CD4-positive, alpha-beta T cell treated with Interleukin-2 at 100 ng/mL for 4 hours (primary cell): ENCODE results near the gene XYLT1.

Experiments
- DNase-seq: peaks from one replicate; pipeline ENCODE4 v3.0.0-alpha.2; 2020; ENCODE audit warnings: low spot score

The XYLT1 gene

DNA sequence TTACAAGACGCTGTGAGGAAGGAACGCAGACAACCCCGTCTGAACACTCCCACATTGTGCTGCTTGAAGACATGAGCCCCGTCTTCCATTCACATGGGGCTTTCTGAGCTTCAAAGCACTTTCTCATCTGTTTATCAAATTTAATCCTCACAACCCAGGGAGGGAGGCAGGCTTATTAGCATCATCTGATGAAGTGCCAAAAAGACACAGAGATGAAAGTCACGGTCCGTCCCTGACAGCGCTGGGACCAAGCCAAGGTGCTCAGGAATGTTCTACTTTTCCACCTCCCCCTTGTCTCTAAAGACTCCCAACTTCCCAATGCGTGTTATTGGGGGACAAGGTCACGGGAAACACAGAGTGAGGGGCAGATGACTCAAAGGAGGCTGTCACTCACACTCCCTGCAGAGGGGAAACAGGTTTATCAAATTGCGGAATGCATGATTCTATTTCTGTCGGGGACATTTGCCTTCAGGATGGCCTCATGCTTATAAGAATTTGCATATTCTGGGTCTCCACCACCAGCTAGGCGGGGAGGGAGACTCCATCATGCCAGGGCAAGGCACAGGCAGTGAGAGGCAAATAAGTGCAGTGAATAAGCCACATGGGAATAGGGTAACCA is 10.7 kb downstream of the XYLT1 start:
- no peak for DNase-seq

DNA sequence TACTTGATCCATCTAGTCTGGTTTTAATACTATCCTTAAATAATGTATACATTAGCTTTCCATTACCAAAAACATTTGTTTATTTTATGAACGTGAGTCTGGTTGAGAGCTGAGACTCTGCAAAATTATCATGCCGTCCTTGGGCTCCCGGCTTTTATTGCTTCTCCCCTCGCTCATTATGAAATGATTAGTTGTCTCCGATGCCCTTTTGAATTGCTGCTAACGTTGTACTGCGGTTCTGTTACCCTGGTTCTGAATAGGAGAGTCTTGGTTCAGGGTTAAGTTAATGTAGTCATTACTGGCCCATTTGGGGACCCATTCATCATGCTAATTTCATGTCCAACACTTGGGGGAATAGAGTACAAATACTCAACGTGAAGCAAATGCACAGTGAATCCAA is 12.8 kb downstream of the XYLT1 start:
- no peak for DNase-seq

DNA sequence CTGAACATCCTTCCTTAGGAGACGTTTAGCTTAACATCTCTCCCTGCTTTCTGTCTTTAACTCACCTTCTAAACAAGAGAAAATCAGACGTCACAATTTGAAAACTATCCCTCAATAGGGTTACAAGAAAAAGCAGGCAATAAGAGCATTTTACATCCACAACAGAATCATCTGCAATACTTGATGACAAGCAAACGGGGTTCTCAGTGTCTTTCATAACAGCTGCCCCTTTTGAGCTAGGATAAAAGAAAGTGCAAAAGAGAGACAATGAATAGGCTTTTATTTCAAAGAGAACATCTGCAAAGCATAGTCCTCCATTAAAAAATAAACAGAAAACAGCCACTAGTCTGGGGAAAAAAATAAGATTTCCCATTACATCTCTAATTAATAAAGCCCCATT is 13.2 kb downstream of the XYLT1 start:
- DNase-seq, result no peak

DNA sequence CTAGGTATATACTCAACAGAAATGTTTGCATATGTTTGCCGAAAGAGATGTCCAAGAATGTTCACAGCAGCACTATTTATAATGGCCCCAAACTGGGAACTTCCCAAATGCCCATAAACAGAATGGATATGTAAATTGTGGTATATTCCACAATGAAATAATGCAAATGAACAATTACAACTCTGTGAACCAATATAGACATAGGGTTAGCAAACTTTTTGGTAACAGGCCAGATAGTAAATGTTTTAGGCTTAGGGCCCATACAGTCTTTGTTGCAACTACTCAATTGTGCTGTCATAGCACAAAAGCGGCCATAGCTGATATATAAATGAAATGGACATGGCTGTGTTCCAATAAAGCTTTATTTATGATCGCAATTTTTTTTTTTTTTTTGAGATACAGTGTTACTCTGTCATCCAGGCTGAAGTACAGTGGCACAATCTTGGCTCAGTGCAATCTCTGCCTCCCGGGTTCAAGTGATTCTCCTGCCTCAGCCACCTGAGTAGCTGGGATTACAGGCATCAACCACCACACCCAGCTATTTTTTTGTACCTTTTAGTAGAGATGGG is 16.5 kb downstream of the XYLT1 start:
- no peak for DNase-seq

DNA sequence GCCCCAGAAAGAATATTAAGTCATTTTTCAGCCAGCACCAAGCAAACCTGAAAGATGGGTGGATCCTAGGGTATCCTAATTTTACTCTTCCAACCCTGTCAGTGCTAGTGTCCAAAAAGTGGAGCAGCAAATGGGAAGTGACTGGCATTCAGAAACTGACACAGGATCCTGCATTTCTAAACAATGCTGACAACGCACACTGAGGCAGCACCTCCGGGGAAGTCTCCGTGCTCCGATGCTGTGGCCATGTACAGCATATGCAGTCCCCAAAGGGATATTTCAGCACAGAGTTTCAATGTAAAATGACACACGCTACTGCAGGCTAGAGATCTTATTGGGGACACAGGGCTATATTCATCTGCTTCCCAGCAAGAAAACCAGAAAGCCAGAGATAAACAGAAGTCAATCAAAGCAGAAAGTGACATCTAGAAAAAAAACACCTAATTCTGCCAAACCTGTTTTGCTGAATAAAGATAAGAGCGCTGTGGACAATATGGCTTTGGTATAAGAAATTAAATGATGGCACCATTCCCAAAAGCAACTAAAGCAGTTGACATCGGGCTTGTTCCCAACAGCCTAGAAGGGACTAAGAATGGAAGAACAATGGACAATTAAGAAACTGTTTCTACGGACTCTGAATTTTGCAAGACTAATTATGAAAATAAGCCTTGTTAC is 17.3 kb downstream of the XYLT1 start:
- no peak for DNase-seq

DNA sequence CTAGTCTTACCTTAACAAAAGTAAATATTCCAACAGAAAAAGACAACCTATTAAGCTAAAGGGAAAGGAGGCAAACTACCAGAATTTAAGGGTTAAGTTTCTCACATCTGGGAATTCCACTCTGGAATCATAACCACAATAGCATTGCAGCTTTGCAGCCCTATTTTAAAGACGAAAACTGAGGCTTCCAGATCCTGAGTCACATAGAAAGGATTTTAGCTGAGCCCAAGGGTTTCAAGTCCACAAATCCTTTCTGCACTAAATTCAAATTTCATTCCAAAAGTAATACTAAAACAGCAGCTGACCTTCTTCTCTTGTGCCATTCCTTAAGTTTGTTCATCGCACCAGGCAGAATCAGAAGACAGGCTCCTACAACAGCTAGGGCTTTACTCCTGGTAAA is 17.8 kb downstream of the XYLT1 start:
- DNase-seq, result no peak

DNA sequence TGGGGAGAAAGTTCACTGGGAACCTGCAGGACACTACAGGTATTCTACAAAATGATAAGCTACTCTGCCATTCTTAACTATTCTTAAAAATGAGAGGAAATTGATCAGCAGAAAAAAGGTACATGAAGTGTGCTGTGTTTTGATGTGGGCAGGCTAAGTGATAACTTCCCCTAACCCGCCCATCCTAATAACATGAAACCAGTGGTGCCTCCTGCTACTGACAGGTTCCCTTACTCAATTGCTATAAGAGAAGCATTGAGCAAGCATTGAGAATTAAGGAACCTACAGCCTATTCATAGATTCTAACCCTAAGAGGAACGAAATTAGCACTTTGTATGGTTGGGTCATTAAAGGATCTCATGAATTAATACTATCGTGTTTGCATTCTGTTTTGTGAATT is 18.9 kb downstream of the XYLT1 start:
- DNase-seq, result peak; percentile 45

DNA sequence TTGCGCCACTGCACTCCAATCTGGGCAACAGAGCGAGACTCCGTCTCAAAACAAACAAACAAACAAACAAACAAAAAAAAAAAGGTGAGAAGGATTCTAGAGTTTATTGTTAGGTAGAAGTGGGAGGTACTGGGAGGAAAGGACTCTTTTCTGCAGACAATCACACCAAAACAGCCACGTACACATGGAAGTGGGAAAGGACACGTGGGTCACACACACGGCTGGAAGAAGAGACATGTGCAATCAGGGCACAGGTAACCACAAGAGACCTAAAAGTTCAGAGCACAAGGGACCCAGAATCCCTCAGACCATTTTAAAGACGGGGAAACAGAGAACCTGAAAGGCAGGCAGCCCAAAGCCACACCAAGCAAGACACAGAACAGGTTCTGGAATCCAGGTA is 20.5 kb downstream of the XYLT1 start:
- DNase-seq, result no peak

DNA sequence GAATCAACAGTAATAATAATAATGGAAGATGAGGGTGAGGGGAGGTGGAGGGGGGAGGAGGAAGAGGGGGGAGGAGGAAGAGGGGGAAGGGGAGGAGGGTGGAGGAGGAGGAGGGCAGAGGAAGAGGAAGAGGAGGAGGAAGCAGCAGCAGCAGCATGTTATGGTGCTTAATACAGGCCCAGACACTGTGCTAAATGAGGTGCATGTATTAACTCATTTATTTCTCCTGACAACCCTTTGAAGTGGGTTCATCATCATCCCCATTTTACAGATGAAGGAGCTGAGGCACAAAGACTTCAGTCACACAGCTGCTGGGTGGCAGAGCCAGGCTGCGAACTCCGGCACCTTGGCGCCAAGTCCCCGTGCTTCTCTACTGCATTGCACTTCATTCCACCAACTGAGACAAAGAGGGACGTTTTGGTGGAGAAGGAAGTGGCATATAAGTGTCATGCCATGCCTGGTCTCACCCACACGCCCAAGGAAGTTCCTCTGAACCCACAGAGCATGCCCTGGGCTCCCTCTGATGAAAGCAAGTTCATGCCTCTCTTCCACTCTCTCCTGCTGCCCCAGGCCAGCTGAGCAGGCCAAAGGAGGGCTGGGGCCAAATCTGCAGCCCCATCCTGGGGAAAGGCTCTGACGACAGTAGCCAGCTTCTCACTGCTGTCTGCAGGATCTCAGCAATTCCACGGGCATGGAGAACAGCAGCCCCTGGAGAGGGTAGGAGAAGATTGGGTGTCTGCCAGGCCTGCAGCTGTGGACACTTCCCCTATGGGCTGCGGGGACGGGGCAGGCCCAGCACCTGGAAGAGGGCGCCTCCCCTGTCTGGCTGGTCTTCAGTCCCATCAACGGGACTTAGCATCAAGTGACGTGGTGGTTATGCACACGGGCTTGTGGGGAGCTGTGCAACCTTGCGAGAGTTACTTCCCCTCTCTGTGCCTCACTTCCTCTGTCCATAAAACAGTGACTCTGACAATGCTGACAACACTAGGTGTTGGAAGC is 21.8 kb downstream of the XYLT1 start:
- DNase-seq, result peak; percentile 59

DNA sequence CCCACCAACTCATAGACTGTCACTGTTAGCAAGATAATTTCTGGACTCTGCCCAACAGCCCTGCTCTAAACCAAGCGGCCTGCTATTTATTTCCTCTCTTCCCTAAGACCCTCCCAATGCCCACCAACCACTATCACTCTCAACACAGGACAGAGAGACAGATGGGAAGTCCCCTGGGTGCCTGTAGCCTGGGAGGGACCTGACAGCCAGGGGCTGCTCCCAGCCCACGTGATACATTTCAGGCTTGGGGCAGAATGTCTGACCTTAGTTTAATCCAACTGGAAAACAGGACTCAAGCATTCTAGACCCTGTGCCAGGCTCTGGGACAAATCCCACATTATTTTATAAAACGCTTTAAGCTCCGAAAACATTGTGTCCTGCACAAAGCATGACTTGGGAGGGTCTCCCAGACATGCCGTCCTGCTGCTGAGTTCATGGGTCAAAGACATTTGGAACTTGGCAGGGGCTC is 23.6 kb downstream of the XYLT1 start:
- DNase-seq, result no peak

DNA sequence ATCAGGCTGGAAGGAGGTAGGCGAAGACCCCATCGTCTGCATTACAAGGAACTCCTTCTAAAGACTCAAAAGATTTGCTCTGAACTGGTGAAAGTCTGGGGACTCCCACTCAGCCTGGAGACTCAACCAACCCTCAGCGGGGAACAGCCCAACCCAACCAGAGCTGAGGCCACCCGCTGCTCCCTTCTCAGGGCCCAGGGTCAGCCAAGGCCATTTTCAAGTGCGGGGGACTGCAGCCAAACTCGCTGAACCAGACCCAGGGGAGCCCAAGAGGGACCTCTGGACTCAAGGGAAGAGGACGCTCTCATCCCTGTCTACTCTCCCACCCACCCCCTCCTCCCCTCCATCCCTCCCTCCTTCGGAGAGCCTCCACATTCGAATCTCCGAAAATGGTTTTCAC is 24.1 kb downstream of the XYLT1 start:
- DNase-seq, result no peak

DNA sequence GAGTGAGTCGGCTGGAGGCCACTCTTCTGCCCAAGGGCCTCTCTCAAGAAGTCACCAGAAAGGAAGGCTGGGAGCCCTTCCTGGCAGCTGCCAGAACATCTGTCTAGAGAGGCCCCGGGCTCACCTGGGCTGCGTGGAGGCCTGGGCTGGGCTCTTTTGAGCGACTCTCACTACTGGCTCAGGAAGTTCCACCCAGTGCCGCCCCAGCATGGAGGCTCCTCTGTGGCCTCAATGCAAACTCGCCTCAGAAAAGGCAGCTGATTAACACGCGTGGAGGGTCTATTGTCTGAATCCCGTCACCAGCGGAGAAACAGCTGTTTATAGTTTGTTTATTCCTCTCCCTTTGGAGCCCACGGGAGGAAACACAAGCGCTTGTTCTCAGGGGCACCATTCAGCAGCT is 25.3 kb downstream of the XYLT1 start:
- no peak for DNase-seq

DNA sequence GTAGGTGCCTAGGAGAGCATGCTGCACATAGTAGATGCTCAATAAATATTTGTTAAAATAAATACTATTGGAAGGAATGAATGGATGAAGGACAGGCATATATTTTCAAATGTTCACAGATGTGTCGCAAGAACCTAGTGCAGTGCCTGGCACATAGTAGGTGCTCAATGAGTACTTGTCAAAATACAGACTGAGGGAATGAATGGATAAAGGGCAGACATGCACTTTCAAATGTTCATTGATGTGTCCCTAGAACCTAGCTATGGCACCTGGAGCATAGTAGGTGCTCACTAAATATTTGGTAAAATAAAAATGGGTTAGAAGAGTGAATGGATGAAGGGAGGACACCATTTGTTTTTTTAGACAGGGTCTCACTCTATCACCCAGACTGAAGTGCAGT is 26.1 kb downstream of the XYLT1 start:
- DNase-seq, result no peak

DNA sequence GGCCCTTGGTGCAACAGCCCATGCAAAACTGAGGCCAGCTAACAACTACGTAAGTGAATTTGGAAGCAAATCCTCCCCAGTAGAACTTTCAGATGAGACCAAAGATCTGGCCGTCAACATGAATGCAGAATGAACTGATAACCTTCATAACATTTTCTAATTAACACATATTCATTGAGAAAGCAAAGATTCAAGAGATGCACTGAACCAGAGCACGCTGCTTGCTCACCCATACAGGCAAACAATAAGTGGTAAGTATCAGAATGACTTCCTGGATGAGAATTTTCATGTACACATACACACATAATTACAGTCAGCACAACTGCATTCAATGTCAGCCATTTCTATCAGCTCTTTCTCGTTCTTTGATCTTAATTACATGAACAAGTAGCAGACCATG is 30.6 kb downstream of the XYLT1 start:
- DNase-seq, result no peak

DNA sequence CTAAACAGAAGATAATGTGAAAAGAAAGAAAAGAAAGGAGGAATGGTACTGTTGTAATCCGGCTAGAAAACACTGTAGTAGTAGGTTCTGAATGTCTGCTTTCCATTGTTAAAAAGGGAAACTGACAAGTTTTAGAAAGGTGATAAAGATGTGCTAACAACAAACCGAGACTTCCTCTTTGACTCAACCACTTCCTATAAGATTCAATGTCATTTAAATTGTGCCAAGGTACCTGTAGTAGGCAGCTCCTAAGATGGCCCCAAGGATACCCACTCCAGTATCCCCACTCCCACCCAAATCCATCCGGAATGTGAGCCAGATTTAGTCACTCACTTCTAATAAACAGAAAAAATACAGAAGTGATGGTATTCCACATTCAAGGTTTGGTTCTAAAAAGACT is 31.2 kb downstream of the XYLT1 start:
- DNase-seq, result peak; percentile 26

DNA sequence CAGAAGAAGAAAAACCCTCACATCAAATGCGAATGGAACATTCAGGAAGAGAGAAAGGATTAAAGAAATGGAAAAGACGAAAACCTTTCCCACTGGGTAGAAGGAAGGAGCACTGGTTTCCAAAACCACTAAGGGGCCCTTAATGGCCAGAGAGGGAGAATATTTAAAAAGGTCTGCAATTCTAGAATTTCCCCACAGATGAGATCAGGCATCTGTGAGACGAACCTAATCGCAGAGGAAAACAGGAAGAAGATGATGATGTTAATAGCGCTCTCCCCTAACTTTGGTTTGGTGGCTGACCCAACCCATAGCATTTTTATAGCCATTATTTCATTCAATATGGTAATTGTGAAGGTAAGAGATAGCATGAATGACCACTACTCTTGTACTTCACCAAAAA is 32.8 kb downstream of the XYLT1 start:
- DNase-seq, result no peak

DNA sequence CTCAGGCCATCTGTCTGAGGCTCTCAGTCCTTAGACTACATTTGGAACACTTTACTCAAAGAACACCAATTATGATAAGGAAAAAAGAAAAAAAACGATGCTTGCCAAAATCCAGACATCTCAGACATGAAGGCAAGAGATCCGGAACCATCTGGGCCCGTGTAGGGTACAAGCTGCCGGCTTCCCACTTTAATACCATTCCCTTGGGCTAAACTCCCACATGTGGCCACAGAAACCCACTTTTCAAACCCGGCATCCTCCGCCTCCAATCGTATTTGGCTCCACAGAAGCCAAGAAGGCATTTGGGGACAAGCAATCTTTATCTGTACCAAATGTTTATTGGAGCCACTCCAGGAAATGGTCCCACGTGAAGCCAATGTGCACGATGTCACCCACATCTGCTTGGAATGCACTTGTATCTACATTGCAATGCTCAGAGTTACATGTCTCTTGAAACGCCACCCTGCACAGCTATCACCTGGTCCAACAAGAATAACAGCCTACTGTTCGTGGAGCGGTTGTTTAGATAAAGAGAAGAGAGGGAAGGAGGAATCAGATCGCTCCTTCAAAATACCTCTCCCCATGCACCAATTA is 33.5 kb downstream of the XYLT1 start:
- no peak for DNase-seq

DNA sequence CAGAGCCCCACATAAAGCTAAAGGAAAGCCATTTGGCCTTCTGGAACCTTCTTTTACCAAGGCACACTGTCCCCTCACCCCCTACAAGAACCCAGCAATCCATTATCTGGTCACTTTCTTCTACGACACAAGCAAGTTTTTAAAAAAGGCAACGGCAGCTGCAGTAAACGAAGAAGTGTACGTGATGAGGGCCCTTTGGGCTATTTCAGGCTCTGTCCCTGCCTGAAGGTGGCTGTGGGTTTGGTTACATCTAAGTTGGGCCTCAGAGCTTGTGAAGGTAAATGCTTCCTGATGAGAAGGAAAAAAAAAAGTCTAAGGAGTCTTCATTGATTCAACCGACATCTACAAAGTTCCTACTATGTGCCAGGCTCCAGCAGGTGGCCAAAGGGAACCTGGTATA is 35.4 kb downstream of the XYLT1 start:
- no peak for DNase-seq

DNA sequence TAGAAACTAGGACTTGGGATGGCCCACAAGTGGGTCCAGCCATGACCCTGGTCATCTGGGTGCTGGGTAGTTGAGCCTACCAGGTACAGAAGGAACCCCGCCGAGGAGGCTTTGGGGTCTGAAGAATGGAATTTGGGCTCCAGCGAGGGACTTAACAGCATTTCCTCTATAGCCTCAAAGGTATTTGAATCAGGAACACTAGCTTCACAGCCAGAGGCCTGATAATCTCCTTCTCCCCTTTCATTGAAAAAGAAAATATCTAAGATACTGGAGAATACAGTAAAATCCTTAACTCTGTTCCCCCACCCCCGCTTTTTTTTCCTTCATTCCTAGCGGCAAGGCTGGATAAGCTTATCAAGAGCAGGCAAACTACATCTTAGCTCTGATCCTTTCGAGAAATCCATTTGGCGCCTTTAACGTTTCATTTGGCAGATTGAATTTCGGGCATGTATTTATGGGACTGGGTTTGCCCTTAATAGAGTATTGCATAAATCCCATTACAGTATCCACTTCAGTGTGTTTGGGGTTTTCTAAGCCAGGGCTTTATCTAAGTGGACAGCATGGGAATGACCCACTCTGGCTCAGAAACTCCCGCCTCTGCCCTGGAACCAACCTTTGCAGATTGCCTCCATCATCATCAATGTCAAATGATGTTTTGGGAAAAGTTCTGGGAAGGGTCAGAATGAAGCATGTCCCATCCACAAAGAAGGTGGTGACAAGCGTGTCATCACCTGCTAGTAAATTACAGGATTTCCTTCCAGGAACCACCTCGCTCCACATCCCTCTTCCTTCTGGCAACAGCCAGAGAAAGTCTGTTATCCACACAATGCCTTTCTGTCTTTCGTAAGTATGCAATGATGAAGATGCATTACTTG is 36.9 kb downstream of the XYLT1 start:
- no peak for DNase-seq

DNA sequence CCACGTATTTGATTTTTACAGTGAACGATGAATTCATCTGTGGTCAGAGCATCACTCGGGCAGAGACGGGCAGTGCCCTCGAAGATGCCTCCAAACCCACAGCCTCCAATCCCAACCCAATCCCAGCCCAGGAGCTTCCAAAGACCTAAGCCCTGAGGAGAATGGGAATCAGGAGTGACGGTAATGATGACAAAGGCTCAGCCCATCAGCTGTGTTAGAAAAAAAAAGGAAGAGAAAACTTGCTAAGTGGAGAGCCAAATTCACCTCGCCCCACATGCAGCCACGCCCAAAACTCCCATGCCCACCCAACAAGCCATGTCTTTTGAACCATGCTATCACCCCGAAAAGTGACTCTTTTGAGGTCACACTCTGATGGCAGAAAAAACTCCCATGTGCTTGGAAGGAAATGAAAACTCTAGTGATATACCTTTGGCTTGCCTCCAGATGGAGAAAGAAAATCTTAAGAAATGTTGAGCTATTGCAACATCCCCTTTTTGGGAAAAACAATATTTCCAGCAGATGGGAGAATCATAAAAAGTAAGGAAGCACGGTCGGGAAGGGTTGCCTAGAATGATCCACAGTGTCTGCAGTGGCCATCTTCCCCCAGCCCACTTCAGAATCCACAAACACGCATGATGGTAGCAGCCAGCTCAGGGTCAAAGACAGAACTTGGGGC is 37.7 kb downstream of the XYLT1 start:
- DNase-seq, result no peak
